Measurements from ENCODE around the gene MINDY4B. TPM values are rescaled to one million over a fixed set of nuclear protein-coding genes. Genes with fewer than 3 reads are reported as not detected.

Gene MINDY4B
- total and polyA plus RNA-seq, 7 donors = not detected

- WGBS, 3 donors = 29 to 65% (median 33%) methylated on average over 12 of the region's 12 CpGs
- no peak for DNase-seq
- ATAC-seq = no peak
- no peaks in the 10 kb centered on the region for H3K9me3 ChIP-seq
- no peak overlapping the region for H3K27ac ChIP-seq
- peaks cover 0 to 13% (median 1%) of the 10 kb centered on the region in 3 donors for H3K27me3 ChIP-seq (ENCODE audit: insufficient read depth in 3 of 3, low read length in 2 of 3)
- no peaks in the 10 kb centered on the region for H3K4me1 ChIP-seq
- no peak for TF ChIP-seq CTCF (IDR thresholded peaks at IDR 0.05)
- H3K4me3 ChIP-seq = no peak overlapping the region
- H3K36me3 ChIP-seq (ENCODE audit: insufficient read depth in 1 of 2, low read depth in 1 of 2) = no peaks in the 10 kb centered on the region
- intact Hi-C loops (cut with DNase I) = no loop called here
These were observed 78.6 kb downstream of the MINDY4B start for GRCh38 chr3:150826466-150827282.

GRCh38 chr3:150825916-150826377 is 79.3 kb downstream of the MINDY4B start:
- DNase-seq = no peak
- Histone ChIP-seq H3K27me3 (ENCODE audit: insufficient read depth in 3 of 3, low read length in 2 of 3) (peaks cover 0 to 13% (median 1%) of the 10 kb centered on the region in 3 donors), H3K27ac (no peak overlapping the region), H3K4me3 (no peak overlapping the region), H3K9me3 (no peaks in the 10 kb centered on the region), H3K36me3 (ENCODE audit: insufficient read depth in 1 of 2, low read depth in 1 of 2) (no peaks in the 10 kb centered on the region), H3K4me1 (no peaks in the 10 kb centered on the region)
- intact Hi-C loops (cut with DNase I) = no loop called here
- WGBS, 3 donors = 13 to 28% (median 18%) methylated on average over 7 of the region's 7 CpGs
- no peak for ATAC-seq
- no peak for TF ChIP-seq CTCF (IDR thresholded peaks at IDR 0.05)

GRCh38 chr3:150825192-150825915 is 79.9 kb downstream of the MINDY4B start:
- Histone ChIP-seq H3K27ac (no peak overlapping the region), H3K9me3 (no peaks in the 10 kb centered on the region), H3K4me1 (no peaks in the 10 kb centered on the region), H3K27me3 (ENCODE audit: insufficient read depth in 3 of 3, low read length in 2 of 3) (peaks cover 0 to 13% (median 1%) of the 10 kb centered on the region in 3 donors), H3K36me3 (ENCODE audit: insufficient read depth in 1 of 2, low read depth in 1 of 2) (no peaks in the 10 kb centered on the region), H3K4me3 (no peak overlapping the region)
- no peak for DNase-seq
- 29 to 33% (median 30%) methylated on average over 6 of the region's 6 CpGs for WGBS, 3 donors
- intact Hi-C loops (cut with DNase I) = no loop called here
- TF ChIP-seq CTCF (IDR thresholded peaks at IDR 0.05) = no peak
- no peak for ATAC-seq

DNA sequence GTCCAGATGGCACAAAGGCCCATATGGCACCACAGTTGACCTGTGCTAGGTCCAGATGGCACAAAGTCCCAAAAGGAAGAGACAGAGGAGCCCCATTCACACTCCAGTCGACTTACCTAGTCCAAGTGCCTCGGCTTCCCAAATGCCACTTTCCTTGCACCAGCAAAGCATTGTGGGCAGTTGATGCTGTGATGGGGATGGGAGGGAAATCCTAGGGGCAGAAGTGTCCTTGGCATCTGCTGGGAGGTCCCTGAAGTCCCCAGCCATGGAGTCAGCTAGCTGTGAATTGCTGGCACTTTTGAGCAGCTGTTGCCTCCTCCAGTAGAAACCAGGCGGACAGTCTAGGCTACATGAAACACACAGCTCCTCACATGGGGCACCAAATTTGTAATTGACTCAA is 82.0 kb downstream of the MINDY4B start:
- H3K36me3 ChIP-seq (ENCODE audit: insufficient read depth in 1 of 2, low read depth in 1 of 2) = no peaks in the 10 kb centered on the region
- H3K4me1 ChIP-seq = no peaks in the 10 kb centered on the region
- no peak for TF ChIP-seq CTCF (IDR thresholded peaks at IDR 0.05)
- DNase-seq (no peak), ATAC-seq (no peak)
- no peak overlapping the region for H3K4me3 ChIP-seq
- no peak overlapping the region for H3K27ac ChIP-seq
- intact Hi-C loops (cut with DNase I) = no loop called here
- H3K9me3 ChIP-seq = no peaks in the 10 kb centered on the region
- 84 to 90% (median 88%) methylated on average over 3 of the region's 3 CpGs for WGBS, 3 donors
- H3K27me3 ChIP-seq (ENCODE audit: insufficient read depth in 3 of 3, low read length in 2 of 3) = peaks cover 0 to 6% (median 1%) of the 10 kb centered on the region in 3 donors
